K562 (cell line): ENCODE results near the gene ZNF22. TPM values are rescaled to one million over a fixed set of nuclear protein-coding genes. Genes with fewer than 3 reads are reported as not detected.
A peak's percentile ranks its signal among the peaks of the same experiment; 100 is the strongest.

Source experiments
- CC2D1A ChIP-seq: fragments of 450-650 bp; IDR thresholded peaks from 2 replicates; pipeline ENCODE4 v1.6.1; 2017; ENCODE audit warnings: mild to moderate bottlenecking
- CCNT2 ChIP-seq: IDR thresholded peaks from 2 replicates; pipeline ENCODE4 v1.6.1; 2011; ENCODE audit warnings: borderline replicate concordance, low read depth, mild to moderate bottlenecking, moderate library complexity, mixed read lengths, low read length; ENCODE audit not compliant: insufficient read length; ENCODE audit errors: extremely low read depth
- GATAD2A ChIP-seq: fragments of 450-650 bp; IDR thresholded peaks from 2 replicates; pipeline ENCODE4 v1.6.1; 2017
- GTF2A2 ChIP-seq: IDR thresholded peaks from 2 replicates; pipeline ENCODE4 v1.6.1; 2016; ENCODE audit warnings: mild to moderate bottlenecking, missing genetic modification characterization, missing compliant biosample characterization
- HDGF ChIP-seq: fragments of 450-650 bp; IDR thresholded peaks from 2 replicates; pipeline ENCODE4 v1.6.1; 2016
- NCOA4 ChIP-seq: fragments of 450-650 bp; IDR thresholded peaks from 2 replicates; pipeline ENCODE4 v1.6.1; 2018; ENCODE audit warnings: mild to moderate bottlenecking; ENCODE audit not compliant: partially characterized antibody
- NFRKB ChIP-seq: fragments of 450-650 bp; IDR thresholded peaks from 2 replicates; pipeline ENCODE4 v1.6.1; 2016; ENCODE audit warnings: low read depth
- TCF3 ChIP-seq: sonication (generic); formaldehyde crosslinking; IDR thresholded peaks from 2 replicates; pipeline ENCODE4 v1.4.0; 2020; ENCODE audit warnings: mild to moderate bottlenecking, missing genetic modification reagents
- ZNF445 ChIP-seq: fragments of 250-450 bp; sonication (Bioruptor Pico); IDR thresholded peaks from 2 replicates; pipeline ENCODE4 v1.4.0; 2020; ENCODE audit warnings: low read depth, mild to moderate bottlenecking, moderate library complexity
- ZSCAN32 ChIP-seq: fragments of 450-650 bp; formaldehyde crosslinking; IDR thresholded peaks from 2 replicates; pipeline ENCODE4 v1.4.0; 2020; ENCODE audit warnings: mild to moderate bottlenecking, moderate library complexity
- polyA plus RNA-seq, 8 experiments: library from polyadenylated mRNA; depleted of rRNA in 4 of 8; stranded (reverse) in 5 of 8; unstranded in 3 of 8; fragments of >200 nt; fragmentation: Nextera tagmentation in 2 of 8; fragmentation: Illumina TruSeq in 1 of 8; extraction: Ambion mirVana in 2 of 8; extraction: Trizol in 1 of 8; gene quantifications; 2 replicates each; pipeline versions ENCODE4 v1.2.1 to v1.2.3, GENCODE V29; 2011 to 2014; ENCODE audit warnings: inconsistent platforms in 1 of 8, missing spikeins in 1 of 8
- total RNA-seq, 7 experiments: library from RNA; depleted of rRNA in 6 of 7; stranded (reverse); fragments of >200 nt in 6 of 7; fragmentation: Illumina TruSeq in 2 of 7; extraction: Trizol in 2 of 7; gene quantifications; 2 replicates each; pipeline versions ENCODE4 v1.2.1 to v1.2.3, GENCODE V29; 2011 to 2021; ENCODE audit warnings: low replicate concordance in 1 of 7
- TF ChIP-seq, protein P1 (sequence below): fragments of 450-650 bp; IDR thresholded peaks from one replicate; pipeline ENCODE4 v1.6.1; 2018; ENCODE audit warnings: mild to moderate bottlenecking, moderate library complexity; ENCODE audit not compliant: partially characterized antibody
- TF ChIP-seq, protein P2 (sequence below): fragments of 250-450 bp; sonication (Bioruptor Pico); IDR thresholded peaks from 2 replicates; pipeline ENCODE4 v1.4.0; 2020; ENCODE audit warnings: borderline replicate concordance
- TF ChIP-seq, protein P3 (sequence below), 2 experiments: fragments of 450-650 bp; IDR thresholded peaks; 2 replicates each; pipeline ENCODE4 v1.6.1; 2018; ENCODE audit warnings: mild to moderate bottlenecking in 2 of 2, low read depth in 1 of 2; ENCODE audit not compliant: partially characterized antibody in 2 of 2
- TF ChIP-seq, protein P4 (sequence below): fragments of 450-650 bp; formaldehyde crosslinking; IDR thresholded peaks from 2 replicates; pipeline ENCODE4 v1.4.0; 2020; ENCODE audit warnings: mild to moderate bottlenecking, moderate library complexity

ZNF22 gene
- total and polyA plus RNA-seq, 9 of the 15 experiments (the other 6 are each of a cell fraction or from before 2014, with no cell fraction given), result 36.2 to 98.7 (median 51.2) TPM

DNA sequence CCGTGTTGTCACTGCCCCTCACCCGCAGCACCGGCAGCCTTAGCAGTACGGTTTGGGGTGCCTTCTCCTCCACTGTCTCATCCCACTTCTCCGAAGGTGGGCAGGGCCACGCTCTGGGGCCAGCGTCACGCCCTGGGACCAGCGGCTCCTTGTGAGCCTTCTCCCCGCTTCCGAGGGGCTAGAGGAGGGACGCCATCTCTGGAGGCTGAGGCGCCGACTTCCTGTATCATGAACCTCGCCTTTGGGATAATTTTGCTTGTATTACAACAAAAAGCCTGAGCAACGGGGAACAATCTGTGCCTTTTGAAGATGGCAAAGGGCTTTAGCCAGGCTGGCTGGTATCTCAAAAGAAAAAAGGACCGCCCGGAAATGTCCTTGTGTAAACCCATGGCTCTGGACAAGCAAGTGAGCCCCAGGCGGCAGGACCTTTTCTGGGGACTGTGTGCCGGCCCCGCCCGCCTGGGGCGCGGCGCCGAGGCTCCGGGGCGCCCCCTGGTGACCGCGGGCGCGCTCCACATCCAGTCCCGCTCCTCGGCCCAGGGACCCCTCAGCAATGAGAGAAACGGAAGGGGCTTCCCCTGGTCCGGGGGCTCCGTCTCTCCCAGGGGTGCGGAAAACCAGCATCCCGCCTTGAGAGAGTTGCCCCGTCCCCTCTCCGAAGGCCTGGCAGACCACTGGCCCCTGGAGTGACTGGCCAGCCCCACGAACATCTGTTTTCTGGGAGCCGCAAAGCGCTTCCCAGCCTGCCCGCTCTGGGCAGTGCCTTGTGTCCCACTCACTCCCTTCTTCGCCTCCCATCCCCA, 25.9 kb upstream of the ZNF22 start (continued):
- TF ChIP-seq, protein P1, sequence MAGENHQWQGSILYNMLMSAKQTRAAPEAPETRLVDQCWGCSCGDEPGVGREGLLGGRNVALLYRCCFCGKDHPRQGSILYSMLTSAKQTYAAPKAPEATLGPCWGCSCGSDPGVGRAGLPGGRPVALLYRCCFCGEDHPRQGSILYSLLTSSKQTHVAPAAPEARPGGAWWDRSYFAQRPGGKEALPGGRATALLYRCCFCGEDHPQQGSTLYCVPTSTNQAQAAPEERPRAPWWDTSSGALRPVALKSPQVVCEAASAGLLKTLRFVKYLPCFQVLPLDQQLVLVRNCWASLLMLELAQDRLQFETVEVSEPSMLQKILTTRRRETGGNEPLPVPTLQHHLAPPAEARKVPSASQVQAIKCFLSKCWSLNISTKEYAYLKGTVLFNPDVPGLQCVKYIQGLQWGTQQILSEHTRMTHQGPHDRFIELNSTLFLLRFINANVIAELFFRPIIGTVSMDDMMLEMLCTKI, result no peak
- TF ChIP-seq GATAD2A, result peak; percentile 43; the same call in 1 of the 2 replicates
- TF ChIP-seq, protein P2, sequence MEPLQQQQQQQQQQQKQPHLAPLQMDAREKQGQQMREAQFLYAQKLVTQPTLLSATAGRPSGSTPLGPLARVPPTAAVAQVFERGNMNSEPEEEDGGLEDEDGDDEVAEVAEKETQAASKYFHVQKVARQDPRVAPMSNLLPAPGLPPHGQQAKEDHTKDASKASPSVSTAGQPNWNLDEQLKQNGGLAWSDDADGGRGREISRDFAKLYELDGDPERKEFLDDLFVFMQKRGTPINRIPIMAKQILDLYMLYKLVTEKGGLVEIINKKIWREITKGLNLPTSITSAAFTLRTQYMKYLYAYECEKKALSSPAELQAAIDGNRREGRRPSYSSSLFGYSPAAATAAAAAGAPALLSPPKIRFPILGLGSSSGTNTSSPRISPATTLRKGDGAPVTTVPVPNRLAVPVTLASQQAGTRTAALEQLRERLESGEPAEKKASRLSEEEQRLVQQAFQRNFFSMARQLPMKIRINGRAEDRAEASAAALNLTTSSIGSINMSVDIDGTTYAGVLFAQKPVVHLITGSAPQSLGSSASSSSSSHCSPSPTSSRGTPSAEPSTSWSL, result no peak
- TF ChIP-seq CCNT2, result peak; percentile 31
- TF ChIP-seq HDGF, result no peak
- no peak for TF ChIP-seq ZNF445 (CRISPR knock-in tag)
- no peak for TF ChIP-seq NCOA4
- no peak for TF ChIP-seq ZSCAN32 (CRISPR knock-in tag)
- peak; percentile 76 for TF ChIP-seq NFRKB
- TF ChIP-seq GTF2A2 (tag), result no peak
- TF ChIP-seq, protein P3, sequence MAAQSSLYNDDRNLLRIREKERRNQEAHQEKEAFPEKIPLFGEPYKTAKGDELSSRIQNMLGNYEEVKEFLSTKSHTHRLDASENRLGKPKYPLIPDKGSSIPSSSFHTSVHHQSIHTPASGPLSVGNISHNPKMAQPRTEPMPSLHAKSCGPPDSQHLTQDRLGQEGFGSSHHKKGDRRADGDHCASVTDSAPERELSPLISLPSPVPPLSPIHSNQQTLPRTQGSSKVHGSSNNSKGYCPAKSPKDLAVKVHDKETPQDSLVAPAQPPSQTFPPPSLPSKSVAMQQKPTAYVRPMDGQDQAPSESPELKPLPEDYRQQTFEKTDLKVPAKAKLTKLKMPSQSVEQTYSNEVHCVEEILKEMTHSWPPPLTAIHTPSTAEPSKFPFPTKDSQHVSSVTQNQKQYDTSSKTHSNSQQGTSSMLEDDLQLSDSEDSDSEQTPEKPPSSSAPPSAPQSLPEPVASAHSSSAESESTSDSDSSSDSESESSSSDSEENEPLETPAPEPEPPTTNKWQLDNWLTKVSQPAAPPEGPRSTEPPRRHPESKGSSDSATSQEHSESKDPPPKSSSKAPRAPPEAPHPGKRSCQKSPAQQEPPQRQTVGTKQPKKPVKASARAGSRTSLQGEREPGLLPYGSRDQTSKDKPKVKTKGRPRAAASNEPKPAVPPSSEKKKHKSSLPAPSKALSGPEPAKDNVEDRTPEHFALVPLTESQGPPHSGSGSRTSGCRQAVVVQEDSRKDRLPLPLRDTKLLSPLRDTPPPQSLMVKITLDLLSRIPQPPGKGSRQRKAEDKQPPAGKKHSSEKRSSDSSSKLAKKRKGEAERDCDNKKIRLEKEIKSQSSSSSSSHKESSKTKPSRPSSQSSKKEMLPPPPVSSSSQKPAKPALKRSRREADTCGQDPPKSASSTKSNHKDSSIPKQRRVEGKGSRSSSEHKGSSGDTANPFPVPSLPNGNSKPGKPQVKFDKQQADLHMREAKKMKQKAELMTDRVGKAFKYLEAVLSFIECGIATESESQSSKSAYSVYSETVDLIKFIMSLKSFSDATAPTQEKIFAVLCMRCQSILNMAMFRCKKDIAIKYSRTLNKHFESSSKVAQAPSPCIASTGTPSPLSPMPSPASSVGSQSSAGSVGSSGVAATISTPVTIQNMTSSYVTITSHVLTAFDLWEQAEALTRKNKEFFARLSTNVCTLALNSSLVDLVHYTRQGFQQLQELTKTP (IDR thresholded peaks at IDR 0.05; ENCODE audit: low read depth in 1 of 2, partially characterized antibody in 2 of 2), result no peak
- no peak for TF ChIP-seq CC2D1A
- TF ChIP-seq, protein P4, sequence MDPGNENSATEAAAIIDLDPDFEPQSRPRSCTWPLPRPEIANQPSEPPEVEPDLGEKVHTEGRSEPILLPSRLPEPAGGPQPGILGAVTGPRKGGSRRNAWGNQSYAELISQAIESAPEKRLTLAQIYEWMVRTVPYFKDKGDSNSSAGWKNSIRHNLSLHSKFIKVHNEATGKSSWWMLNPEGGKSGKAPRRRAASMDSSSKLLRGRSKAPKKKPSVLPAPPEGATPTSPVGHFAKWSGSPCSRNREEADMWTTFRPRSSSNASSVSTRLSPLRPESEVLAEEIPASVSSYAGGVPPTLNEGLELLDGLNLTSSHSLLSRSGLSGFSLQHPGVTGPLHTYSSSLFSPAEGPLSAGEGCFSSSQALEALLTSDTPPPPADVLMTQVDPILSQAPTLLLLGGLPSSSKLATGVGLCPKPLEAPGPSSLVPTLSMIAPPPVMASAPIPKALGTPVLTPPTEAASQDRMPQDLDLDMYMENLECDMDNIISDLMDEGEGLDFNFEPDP (CRISPR knock-in tag), result no peak
- no peak for TF ChIP-seq TCF3
